ENCODE data around the gene MED12L.

The MED12L gene

DNA sequence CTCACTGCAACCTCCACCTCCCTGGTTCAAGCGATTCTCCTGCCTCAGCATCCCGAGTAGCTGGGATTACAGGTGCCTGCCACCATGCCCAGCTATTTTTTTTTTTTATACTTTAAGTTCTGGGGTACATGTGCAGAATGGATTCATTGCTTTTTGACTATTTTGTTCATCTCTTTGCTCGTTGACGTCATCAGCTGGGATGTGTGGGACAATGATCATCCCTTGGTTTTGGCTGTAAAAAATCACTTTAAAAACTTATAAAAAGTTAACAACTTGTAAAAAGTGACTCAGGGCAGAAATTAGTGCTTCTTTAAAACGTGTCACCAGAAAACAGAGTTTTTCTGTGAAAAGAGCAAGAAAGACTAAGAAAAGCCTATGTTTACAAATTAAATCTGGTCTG is 337.6 kb downstream of the MED12L start:
- DNase-seq (ENCODE audit: low read depth), result no peak

DNA sequence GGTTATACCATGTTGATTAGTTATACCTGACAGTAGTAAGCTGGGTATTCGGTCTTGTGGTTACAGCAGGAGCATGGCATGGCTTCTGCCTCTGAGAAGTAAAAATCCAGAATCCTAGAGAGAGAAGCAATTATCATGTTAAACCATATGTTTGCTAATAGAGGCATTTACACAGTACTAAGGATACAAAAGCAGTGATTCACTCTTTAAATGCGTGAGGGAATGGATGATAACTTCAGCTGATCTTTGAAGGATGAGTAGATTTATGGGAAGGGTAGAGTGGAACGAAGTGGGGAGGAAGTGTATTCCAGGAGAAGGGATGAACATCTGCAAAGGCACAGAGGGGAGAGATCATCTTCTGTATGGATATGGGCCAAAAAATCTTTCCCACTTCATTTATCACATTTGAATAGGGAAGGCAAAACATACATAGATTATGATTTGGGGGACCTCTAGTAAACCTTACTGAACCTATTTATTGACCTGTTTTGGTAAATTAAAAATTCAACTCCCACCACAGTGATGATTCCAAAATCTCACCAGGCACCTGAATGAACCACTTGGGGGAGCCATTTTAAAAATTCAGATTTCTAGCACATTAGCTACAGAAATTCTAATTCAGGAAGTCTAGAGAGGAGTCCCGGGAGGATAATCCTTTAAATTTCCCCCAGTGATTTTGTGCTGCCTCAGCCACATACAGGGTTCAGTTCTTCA is 340.3 kb downstream of the MED12L start:
- DNase-seq (ENCODE audit: low read depth), result no peak

DNA sequence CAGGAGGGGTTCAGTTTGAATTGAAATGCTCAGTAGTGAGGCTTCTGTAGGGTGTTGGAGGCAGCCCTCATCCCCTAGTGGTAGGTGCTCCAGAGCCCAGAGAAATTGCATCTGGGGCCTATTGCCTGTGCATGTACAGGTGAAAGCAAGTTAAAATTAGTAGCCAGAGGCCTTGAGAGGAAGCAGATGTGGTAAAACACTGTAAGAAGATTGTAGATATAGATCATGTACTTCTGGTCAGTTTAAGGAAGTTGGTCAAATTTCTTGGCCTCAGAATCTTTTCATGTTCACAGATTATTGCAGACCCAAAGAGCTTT is 340.8 kb downstream of the MED12L start:
- DNase-seq (ENCODE audit: low read depth), result no peak

- DNase-seq (ENCODE audit: low read depth), result no peak
These were observed 342.9 kb downstream of the MED12L start for GRCh38 chr3:151428386-151428785.

GRCh38 chr3:151430821-151431484 is 345.5 kb downstream of the MED12L start:
- DNase-seq (ENCODE audit: low read depth), result no peak

GRCh38 chr3:151431940-151432339 is 346.5 kb downstream of the MED12L start:
- no peak for DNase-seq (ENCODE audit: low read depth)

DNA sequence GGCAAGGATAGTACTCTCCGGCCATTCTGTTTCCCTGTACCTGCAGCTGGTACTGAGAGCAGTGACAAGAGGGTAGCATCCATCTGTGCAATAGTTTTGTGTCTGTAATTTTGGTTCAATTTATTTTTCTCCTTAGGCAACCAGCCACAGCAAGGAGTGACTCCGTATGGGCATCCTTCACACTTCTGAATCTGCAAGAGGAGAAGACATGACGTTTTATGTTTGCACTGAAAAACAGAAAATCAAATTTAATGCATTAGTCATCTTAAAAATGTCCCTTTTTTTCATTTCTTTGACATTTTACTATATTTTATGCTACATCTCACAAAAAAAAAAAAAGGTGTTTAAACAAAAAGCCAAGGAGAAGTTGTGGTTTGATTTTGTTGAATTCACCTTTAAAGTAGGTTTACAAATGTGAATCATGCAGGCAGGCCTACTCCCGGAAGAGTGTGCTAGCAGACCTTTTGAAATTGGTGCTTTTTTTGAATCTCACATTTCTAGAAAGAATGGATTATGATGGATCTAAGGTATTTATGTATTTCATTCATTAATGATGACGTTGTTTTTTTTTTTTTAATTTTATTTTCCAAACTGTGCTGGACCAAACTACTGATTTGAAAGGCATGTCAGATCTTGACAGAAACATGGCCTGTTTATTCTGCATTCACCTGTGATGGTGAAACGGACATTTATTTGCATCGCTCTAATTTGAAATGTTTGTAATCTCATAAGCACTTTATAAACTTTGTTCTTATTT is 347.3 kb downstream of the MED12L start:
- no peak for DNase-seq (ENCODE audit: low read depth)

DNA sequence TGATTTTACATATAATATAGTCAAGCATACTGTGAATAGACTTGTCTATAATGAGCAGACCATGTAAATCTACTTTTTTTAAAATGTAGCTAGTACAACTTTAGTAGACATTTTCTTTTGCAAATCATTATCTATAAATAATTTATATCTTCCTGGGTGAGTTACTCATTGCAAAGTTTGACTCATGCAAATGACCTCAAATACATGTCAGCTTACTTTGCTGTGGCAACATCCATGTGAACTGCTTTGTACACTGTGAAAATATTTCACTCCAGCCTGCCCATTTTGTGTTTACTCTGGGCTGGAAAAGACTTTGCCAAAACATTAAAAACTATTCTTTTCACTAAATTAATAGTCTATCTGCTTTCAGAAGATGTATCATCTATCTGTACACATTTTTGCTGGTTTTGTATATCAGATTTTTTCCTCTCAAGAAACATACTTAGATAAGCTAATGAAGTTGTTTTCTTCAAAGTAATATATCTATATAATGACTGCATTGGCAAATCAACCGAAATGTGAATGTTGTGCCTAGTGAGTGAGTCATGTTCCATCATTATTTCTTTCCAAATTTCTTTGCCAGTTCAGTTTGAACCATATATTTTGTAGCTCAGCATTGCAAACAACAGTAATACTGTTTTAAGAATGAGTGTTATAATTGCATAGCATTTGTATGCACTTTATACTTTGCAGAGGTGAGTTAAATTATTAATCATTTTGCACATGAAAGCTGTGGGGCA is 348.9 kb downstream of the MED12L start:
- DNase-seq (ENCODE audit: low read depth), result no peak

- DNase-seq (ENCODE audit: low read depth), result no peak
These were observed 351.4 kb downstream of the MED12L start for GRCh38 chr3:151436675-151437446.

GRCh38 chr3:151437906-151438305 is 352.4 kb downstream of the MED12L start:
- no peak for DNase-seq (ENCODE audit: low read depth)

DNA sequence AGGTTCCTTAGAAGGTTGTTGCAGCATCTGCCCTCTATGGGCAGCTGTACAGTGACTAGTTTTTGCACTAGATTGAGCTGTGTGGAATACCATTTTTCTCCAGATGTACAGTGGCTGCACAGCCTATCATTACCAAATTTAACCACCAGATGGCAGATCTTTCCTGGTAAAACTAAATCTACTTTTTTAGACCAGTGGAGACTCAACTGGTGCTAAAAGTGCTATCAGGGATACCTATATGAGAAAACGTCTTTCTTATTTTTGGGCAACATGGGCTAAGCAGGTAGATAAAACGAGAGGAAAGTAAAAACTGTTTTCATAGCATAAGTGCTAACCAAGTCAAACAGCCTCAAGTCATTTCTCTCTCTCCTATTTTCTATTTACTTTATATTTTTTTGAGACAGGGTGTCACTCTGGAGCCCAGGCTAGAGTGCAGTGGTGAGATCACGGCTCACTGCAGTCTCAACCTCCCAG is 354.2 kb downstream of the MED12L start:
- no peak for DNase-seq (ENCODE audit: low read depth)

- no peak for DNase-seq (ENCODE audit: low read depth)
These were observed 355.5 kb downstream of the MED12L start for GRCh38 chr3:151440940-151441339.

- DNase-seq (ENCODE audit: low read depth), result no peak
These were observed 358.1 kb downstream of the MED12L start for GRCh38 chr3:151443583-151443982.

DNA sequence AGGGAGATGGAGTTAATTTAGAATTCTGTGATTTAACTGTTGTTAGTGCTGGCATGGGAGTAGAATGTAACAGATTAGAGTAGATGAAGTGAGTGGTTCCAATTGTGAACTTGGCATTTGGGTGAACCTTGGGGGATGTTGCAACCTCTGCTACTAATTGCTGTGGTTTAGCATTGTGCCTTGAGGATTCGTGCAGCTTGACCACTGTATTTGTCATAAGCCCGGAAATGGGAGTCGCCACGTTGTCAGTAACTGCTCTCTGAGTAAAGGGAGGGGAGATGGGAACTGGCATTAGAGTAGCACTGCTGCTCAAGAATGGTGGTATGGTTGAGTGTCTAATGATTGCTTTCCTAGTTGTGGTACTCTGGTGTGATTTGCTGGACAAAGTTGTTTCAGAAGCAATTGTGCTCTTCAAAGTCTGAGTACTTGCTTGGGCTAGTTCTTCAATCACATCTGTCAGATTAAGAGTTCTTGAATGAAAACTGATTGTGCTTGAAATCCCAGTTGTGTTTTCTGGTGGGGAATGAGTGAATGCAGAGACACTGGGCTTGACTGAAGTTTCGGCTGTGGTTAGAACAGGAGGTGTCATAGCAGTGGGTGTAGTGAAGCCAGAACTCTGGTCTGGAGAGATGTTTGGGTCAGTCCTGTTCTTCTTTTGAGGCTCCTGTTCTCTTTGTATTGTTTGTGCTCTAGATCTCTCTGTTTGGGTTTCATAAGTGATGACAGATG is 360.0 kb downstream of the MED12L start:
- DNase-seq (ENCODE audit: low read depth), result no peak

GRCh38 chr3:151446002-151446340 is 360.5 kb downstream of the MED12L start:
- DNase-seq (ENCODE audit: low read depth), result no peak

DNA sequence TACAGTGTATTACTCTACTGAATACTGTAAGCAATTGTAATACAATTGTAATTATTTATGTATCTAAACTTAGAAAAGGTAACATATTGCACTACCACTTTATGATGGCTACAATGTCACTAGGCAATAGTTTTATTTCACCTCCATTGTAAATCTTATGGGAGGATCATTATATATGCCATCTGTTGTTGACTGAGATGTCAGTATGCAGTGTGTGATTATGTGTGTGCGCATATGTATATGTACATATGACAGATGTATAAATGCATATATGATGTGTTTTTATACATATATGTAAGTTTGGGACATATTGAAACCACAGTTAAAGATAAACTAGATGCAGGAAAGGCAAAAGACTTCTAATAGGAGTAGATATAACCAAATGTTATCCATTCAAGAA is 366.9 kb downstream of the MED12L start:
- no peak for DNase-seq (ENCODE audit: low read depth)

DNA sequence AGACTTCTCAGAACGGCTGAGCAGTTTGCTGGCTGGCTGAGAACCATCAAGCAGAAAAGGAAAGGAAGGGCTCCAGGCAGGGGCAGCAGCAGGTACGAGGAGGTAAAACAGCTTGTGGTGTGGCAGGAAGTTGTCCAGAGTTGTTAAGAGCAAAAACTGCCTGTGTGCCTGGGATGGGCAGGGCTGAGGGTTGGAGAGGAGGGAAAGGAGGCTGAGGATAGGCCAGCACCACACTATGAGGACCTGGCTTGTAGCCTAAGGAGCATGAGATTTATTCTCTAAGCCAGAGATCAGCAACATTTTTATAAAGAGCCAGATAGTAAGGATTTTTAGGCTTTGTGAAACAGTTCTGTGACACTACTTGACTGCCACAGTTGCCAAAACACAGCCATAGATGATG is 367.4 kb downstream of the MED12L start:
- DNase-seq (ENCODE audit: low read depth), result no peak

DNA sequence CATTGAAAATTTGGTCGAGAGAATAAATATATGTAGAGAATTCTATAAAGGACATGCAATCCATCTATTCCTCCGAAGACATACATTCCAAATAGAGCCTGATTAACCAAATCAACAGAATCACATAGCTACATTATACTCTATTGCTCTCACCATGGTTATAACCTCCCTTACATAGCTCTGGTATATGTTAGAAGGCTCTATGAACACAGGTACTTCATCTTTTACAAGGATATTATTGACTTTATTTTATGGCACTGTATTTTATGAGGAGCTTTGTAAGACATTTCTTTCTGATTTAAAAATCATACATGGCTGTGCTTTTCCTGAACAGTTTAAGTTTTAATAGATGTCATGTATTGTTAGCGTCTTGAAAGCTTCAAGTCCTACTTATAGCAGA is 370.6 kb downstream of the MED12L start:
- no peak for DNase-seq (ENCODE audit: low read depth)

DNA sequence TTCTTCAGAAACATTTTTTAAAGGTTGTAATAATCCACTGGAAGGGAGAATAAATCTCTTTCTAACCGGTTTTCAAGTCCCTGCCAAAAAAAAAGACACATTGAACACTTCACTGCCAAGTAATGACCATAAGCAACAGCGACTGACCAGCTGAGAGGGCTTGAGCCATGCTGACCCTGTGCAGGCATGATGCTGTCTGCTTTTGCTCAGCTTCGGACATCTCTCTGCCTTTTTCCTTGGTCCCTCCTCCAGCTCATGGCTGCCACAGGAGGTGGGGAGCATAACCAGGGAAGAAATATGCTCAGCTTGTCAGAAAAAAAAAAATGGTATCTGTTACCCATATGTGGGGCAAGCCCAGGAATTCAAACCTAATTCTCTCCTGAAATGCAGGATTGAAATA is 373.9 kb downstream of the MED12L start:
- DNase-seq (ENCODE audit: low read depth), result no peak

DNA sequence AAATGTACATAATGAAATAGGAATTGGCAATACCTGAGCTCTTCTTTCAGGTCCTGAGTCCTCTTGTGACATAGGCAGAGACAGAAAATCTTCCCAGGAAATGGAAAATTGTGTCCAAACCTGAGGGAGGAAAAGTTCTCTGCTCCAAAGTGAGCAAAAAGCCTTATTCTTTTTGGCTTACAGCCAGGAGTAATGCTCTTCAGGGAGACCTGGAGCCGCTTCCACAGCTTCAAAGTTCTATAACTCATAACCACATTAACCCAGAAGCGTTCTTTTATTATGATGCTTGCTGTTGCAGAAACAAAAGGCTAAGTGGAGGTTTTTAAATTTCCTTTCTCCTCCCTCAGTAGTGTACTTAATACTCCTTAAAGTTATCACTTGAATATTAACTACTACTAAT is 374.8 kb downstream of the MED12L start:
- DNase-seq (ENCODE audit: low read depth), result no peak

GRCh38 chr3:151460774-151461450 is 375.4 kb downstream of the MED12L start, which contains the start of gene IGSF10:
TSS of gene IGSF10 (minus strand) at chr3:151461061. CDS start at chr3:151458709, 2,352 bp downstream.
- no peak for DNase-seq (ENCODE audit: low read depth)
